Measurements from ENCODE around the gene SUPT5H.
A peak's percentile ranks its signal among the peaks of the same experiment; 100 is the strongest.
"Not testable (repeated sequence)": the region's sequence is repeated elsewhere in the genome, so short reads cannot be mapped to it uniquely, and the experiment has no call there.

SUPT5H gene

GRCh38 chr19:39425744-39426143, 19.6 kb upstream of the SUPT5H start:
- no peak for DNase-seq (ENCODE audit: low read depth in 2 of 2)

- no peak for DNase-seq (ENCODE audit: low read depth in 2 of 2)
Observed at GRCh38 chr19:39426170-39426569, 19.2 kb upstream of the SUPT5H start.

- DNase-seq (ENCODE audit: low read depth in 2 of 2) = no peak
Observed at GRCh38 chr19:39427707-39428106, 17.7 kb upstream of the SUPT5H start.

- no peak for DNase-seq (ENCODE audit: low read depth in 2 of 2)
Observed at GRCh38 chr19:39428283-39429112, 16.9 kb upstream of the SUPT5H start.

DNA sequence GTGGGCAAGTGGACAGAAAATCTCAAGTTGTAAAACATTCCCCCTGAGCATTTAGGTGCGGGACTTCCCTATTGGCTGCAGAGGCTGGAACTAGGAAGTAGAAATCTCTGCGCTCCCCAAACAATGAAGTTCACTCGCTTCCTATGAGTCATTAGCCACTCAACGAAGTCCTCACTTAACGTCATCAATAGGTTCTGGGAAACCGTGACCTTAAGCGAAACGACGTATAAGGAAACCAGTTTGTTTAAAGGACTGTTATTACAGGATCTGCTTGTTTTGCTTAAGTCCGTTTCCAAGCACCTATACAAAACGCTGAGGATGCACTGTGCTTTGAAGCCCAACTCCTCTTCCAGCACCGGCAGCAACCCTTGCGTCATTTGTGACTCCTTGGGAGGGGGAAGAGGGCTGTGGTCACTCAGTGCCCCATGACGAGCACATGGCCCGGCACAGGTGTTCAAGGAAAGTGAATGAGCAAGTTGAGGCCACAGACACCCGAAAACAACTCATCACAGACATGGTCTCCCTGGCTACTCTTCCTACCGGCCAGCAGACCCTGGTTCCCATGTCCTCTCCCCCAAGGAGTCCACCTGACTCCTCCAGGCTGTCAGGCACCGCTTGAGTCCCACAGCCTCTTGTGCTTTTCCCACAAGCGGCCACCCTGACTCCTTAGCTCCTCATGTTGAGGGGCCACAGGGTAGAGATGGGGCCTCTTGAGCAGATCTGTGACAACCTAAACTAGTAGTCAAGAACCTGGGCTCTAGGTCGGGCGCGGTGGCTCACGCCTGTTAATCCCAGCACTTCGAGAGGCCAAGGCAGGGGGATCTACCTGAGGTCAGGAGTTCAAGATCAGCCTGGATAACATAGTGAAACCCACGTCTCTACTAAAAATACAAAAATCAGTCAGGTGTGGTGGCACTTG, 14.4 kb upstream of the SUPT5H start:
- DNase-seq (ENCODE audit: low read depth in 2 of 2) = peak in 1 of 2 donors; percentile 61

- DNase-seq (ENCODE audit: low read depth in 2 of 2) = no peak
Observed at GRCh38 chr19:39432677-39433025, 12.7 kb upstream of the SUPT5H start.

- DNase-seq (ENCODE audit: low read depth in 2 of 2) = no peak
Observed at GRCh38 chr19:39433480-39434079, 11.8 kb upstream of the SUPT5H start.

- DNase-seq (ENCODE audit: low read depth in 2 of 2) = no peak
Observed at GRCh38 chr19:39434123-39435076, 11.0 kb upstream of the SUPT5H start.

DNA sequence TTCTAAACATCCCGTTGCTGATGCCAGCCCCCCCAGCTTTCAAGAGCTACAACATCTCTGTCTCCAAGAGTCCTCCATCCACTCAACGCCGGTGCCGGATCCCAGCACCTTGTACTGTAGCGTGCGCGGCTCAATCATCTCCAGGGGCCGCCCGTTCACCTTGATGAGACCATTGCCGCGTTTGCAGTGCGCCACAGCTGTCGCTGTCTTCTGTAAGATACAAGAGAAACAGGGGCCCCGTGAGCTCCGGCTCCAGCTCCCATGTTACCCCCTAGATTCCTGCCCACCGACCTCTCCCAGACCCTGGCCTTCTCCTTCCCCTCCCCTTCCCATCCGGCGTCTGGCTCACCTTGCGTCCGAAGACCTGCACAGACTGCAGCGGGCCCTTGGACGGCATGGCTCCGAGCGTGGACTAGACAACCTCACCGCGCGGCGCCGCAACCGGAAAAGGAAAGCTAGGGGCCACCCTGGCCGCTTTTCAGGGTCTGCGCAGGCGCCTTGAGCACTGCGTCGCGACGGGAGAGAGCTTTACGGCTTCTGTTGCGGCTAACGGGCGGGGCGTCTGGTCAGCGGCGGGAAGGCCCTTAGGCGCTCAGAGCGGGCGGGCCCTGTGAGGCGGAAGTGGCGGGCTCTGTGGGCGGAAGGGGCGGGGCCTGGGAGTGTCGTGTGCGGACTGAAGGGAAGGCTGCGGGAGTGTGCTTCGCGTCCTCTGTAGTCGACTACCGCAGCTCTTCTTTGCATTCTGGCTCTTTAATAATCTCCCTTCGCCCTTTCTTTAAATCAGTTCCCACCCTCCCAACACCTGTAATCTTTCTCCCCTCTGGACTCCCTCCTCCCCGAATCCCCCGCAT, 9.7 kb upstream of the SUPT5H start, which contains the start of gene RPS16:
RPS16 (minus strand) TSS at position 451 of the 851 bp plus-strand sequence; CDS start at position 397, 54 bp downstream.
- peak; percentile 99 to 100 for DNase-seq (ENCODE audit: low read depth in 2 of 2)

GRCh38 chr19:39436350-39436716, 9.0 kb upstream of the SUPT5H start:
- no peak for DNase-seq (ENCODE audit: low read depth in 2 of 2)

DNA sequence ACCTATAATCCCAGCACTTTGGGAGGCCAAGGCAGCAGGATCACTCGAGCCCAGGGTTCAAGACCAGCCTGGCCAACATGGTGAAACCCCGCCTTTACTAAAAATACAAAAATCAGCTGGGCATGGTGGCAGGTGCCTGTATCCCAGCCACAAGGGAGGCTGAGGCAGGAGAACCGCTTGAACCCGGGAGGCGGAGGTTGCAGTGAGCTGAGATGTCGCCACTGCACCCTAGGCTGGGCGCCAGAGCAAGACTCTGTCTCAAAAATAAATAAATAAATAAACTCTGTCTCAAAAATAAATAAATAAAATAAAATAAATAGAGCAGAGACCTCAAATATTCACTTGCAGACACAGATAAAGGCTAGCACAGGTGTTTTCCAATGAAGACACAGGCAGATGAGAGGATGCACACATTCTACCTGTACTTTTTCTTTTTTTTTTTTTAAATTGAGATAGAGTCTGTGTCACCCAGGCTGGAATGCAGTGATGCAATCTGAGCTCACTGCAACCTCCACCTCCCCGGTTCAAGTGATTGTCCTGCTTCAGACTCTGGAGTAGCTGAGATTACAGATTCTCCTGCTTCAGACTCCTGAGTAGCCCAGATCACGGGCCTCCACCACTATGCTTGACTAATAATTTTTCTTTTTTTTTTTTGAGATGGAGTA, 7.0 kb upstream of the SUPT5H start:
- no peak for DNase-seq (ENCODE audit: low read depth in 2 of 2)

- DNase-seq (ENCODE audit: low read depth in 2 of 2) = no peak
Observed at GRCh38 chr19:39444598-39445195, 685 bp upstream of the SUPT5H start.

DNA sequence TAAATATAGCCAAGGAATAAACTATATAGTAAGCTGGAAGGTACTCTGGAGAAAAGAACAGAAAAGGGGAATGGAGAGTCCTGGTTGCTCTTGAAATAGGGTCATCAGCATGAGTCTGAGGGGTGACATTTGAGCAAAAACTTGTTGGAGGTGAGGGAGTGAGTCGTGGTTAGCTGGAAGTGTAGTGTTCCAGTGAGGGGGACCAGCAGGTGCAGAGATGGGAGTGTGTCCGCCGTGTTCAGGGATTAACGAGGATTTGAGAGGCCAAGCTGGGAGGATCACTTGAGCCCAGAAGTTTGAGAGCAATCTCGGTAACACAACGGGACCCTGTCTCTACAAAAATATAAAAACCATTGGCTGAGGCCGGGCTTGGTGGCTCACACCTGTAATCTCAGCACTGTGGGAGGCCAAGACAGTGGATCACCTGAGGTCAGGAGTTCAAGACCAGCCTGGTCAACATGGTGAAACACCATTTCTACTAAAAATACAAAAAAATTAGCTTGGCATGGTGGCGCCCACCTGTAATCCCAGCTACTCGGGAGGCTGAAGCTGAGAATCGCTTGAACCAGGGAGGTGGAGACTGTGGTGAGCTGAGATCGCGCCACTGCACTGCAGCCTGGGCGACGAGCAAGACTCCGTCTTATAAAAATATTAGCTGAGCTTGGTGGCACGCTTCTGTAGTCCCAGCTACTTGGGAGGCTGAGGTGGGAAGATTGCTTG, 1.1 kb downstream of the SUPT5H start:
- no peak for DNase-seq (ENCODE audit: low read depth in 2 of 2)

- DNase-seq (ENCODE audit: low read depth in 2 of 2) = no peak
Observed at GRCh38 chr19:39448271-39448670, 2.9 kb downstream of the SUPT5H start.

DNA sequence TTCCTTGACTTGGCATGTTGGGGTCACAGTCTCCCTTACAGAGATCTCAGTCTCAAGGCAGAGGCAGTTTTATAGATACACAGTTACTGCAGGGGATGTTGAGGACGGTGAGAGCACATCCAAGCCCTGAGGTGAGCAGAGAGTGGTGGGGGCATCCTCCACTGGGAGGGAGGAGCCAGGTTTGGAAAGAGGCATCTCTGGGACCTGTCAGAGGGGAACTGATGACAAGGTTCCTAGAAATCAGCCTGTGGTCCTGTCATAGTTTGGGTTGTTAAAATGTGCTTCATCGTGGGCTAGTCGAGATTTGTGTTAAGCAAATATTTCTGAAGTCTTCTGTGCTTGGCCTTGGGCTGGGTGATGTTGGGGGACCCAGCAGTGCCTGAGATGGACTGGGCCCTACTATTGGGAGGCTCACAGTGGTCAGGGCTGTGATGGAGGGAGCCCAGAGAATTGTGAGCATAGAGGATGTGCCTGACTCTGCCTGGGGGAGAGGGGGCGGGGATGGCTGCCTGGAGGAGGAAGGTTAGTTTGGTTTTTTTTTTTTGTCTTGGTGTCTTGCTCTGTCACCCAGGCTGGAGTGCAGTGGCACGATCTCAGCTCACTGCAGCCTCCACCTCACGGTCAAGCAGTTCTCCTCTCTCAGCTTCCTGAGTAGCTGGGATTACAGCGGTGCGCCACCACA, 3.9 kb downstream of the SUPT5H start:
- no peak for DNase-seq (ENCODE audit: low read depth in 2 of 2)

GRCh38 chr19:39451257-39451656, 5.9 kb downstream of the SUPT5H start:
- not testable (repeated sequence) for DNase-seq (ENCODE audit: low read depth in 2 of 2)

- DNase-seq (ENCODE audit: low read depth in 2 of 2) = no peak
Observed at GRCh38 chr19:39463403-39463802, 18.0 kb downstream of the SUPT5H start.

All from stimulated activated CD4-positive, alpha-beta T cell treated with anti-CD3 and anti-CD28 coated beads, Interleukin-15, amount 100 ng/mL, for 48 hours (primary cell).